Endothelial cell of umbilical vein (primary cell): Measurements from ENCODE around the gene MBNL2. TPM values are rescaled to one million over a fixed set of nuclear protein-coding genes. Genes with fewer than 3 reads are reported as not detected.

ENCODE experiments used
- BruUV-seq: library from RNA; stranded (reverse); fragments of 400-500 nt; replicated peaks from 2 replicates; lab custom pipeline; 2021; lab: Mats Ljungman, UMichigan
- CTCF ChIA-PET: fragments of 300-600, 350-600 bp; sonication (Branson Sonifier 250); formaldehyde crosslinking; loops from one replicate; lab custom pipeline; 2021; ENCODE audit warnings: antibody characterized with exemption, inconsistent platforms; lab: Charles Lee
- POLR2A ChIA-PET: fragments of 300-600, 350-600 bp; sonication (Branson Sonifier 250); formaldehyde crosslinking; loops from one replicate; lab custom pipeline; 2021; ENCODE audit warnings: antibody characterized with exemption, inconsistent platforms; lab: Charles Lee
- DNase-seq: peaks from one replicate; pipeline ENCODE4 v3.0.0-alpha.2; 2011; ENCODE audit warnings: low read depth, low spot score
- FAIRE-seq: peaks from 2 replicates; lab custom pipeline; 2011; peaks lifted over from hg19 to GRCh38; lab: Jason Lieb, UNC
- H2AFZ ChIP-seq: 2 replicates; pipeline ENCODE4 v1.6.0; 2012; ENCODE audit warnings: low read depth, low read length, control low read depth, inconsistent platforms
- H3K27ac ChIP-seq: 2 replicates; pipeline ENCODE4 v1.5.1; 2011; ENCODE audit warnings: low read depth, mild to moderate bottlenecking, control low read depth, low read length, moderate library complexity; ENCODE audit not compliant: insufficient read depth
- H3K27me3 ChIP-seq, 2 experiments: 2 replicates each; pipeline versions ENCODE4 v1.6.0 to v1.6.1; 2011; ENCODE audit warnings: low read length in 2 of 2, mixed read lengths in 1 of 2; ENCODE audit not compliant: control insufficient read depth in 2 of 2, insufficient read depth in 2 of 2
- H3K36me3 ChIP-seq, 2 experiments: 2 replicates in 1 of 2; 3 replicates in 1 of 2; pipeline ENCODE4 v1.5.1; 2011; ENCODE audit warnings: low read length in 2 of 2, mild to moderate bottlenecking in 1 of 2, moderate library complexity in 1 of 2; ENCODE audit not compliant: control insufficient read depth in 2 of 2, insufficient read depth in 2 of 2; ENCODE audit errors: extremely low read depth in 1 of 2
- H3K4me1 ChIP-seq: 3 replicates; pipeline ENCODE4 v1.5.1; 2011; ENCODE audit warnings: mild to moderate bottlenecking, low read length; ENCODE audit not compliant: control insufficient read depth, insufficient read depth; ENCODE audit errors: extremely low read depth
- H3K4me2 ChIP-seq: 2 replicates; pipeline ENCODE4 v1.6.1; 2011; ENCODE audit warnings: low read length, control low read depth, mixed read lengths; ENCODE audit not compliant: insufficient read depth
- H3K4me3 ChIP-seq, 3 experiments: fragments of 200-600 bp in 1 of 3; sonication (generic), shearing (Covaris generic) in 1 of 3; replicated peaks in 1 of 3; 2 replicates each; pipeline ENCODE4 v1.5.1; 2011 to 2016; ENCODE audit warnings: control low read depth in 3 of 3, low read length in 3 of 3, mild to moderate bottlenecking in 2 of 3, inconsistent platforms in 1 of 3, low read depth in 1 of 3, moderate library complexity in 1 of 3; ENCODE audit not compliant: insufficient read depth in 1 of 3
- H3K79me2 ChIP-seq: 2 replicates; pipeline ENCODE4 v1.6.0; 2012; ENCODE audit warnings: low read length, inconsistent platforms; ENCODE audit not compliant: control insufficient read depth, insufficient read depth
- H3K9ac ChIP-seq: replicated peaks from 2 replicates; pipeline ENCODE3; 2011; ENCODE audit warnings: low read length, control low read depth; ENCODE audit not compliant: insufficient read depth; ENCODE audit errors: extremely low read depth
- H3K9me1 ChIP-seq: replicated peaks from 3 replicates; pipeline ENCODE4 v1.6.0; 2011; ENCODE audit warnings: mild to moderate bottlenecking, low read length; ENCODE audit not compliant: control insufficient read depth, insufficient read depth; ENCODE audit errors: extremely low read depth
- H3K9me3 ChIP-seq: replicated peaks from 2 replicates; pipeline ENCODE4 v1.5.1; 2012; ENCODE audit warnings: low read length, inconsistent platforms; ENCODE audit not compliant: control insufficient read depth, insufficient read depth
- H4K20me1 ChIP-seq: replicated peaks from 2 replicates; pipeline ENCODE3; 2011; ENCODE audit warnings: mild to moderate bottlenecking, low read length; ENCODE audit not compliant: control insufficient read depth, insufficient read depth; ENCODE audit errors: extremely low read depth
- CTCF ChIP-seq, 2 donors: IDR thresholded peaks; 1 replicate in 1 of 2; 2 replicates in 1 of 2; pipeline ENCODE4 v1.5.1; 2011; ENCODE audit warnings: low read length in 2 of 2, mild to moderate bottlenecking in 2 of 2, moderate library complexity in 2 of 2, control low read depth in 1 of 2, inconsistent platforms in 1 of 2, low read depth in 1 of 2; ENCODE audit not compliant: insufficient read depth in 1 of 2; ENCODE audit errors: extremely low read depth in 1 of 2
- EZH2 ChIP-seq: IDR thresholded peaks from 2 replicates; pipeline ENCODE4 v1.6.1; 2012; ENCODE audit warnings: borderline replicate concordance, low read depth, mild to moderate bottlenecking, moderate library complexity, low read length, inconsistent platforms; ENCODE audit not compliant: severe bottlenecking
- FOS ChIP-seq: IDR thresholded peaks from 2 replicates; pipeline ENCODE4 v1.6.1; 2011; ENCODE audit warnings: mild to moderate bottlenecking, low read length, moderate library complexity, borderline replicate concordance; ENCODE audit not compliant: insufficient read depth
- GATA2 ChIP-seq: IDR thresholded peaks from 2 replicates; pipeline ENCODE4 v1.7.0; 2011; ENCODE audit warnings: low read depth, mild to moderate bottlenecking, moderate library complexity, mixed read lengths, low read length; ENCODE audit not compliant: insufficient read length, insufficient read depth
- JUN ChIP-seq: IDR thresholded peaks from 2 replicates; pipeline ENCODE4 v1.6.1; 2011; ENCODE audit warnings: borderline replicate concordance, low read depth; ENCODE audit not compliant: insufficient read length, insufficient read depth
- MAX ChIP-seq: IDR thresholded peaks from 2 replicates; pipeline ENCODE4 v1.6.1; 2011; ENCODE audit not compliant: insufficient read depth, insufficient read length
- MYC ChIP-seq: IDR thresholded peaks from one replicate; pipeline ENCODE4 v1.6.1; 2011; ENCODE audit warnings: mild to moderate bottlenecking, low read depth, low read length
- POLR2A ChIP-seq: IDR thresholded peaks from 2 replicates; pipeline ENCODE4 v1.6.1; 2012; ENCODE audit warnings: low read depth, mild to moderate bottlenecking, control low read depth, low read length
- POLR2AphosphoS5 ChIP-seq: IDR thresholded peaks from 2 replicates; pipeline ENCODE4 v1.6.1; 2012; ENCODE audit warnings: low read depth, mild to moderate bottlenecking, control low read depth, low read length, moderate library complexity; ENCODE audit not compliant: insufficient read depth
- dilution Hi-C: fragments of 300-500 bp; cut with MboI; formaldehyde crosslinking; loops from one replicate; pipeline ENCODE4 v1.15.0; 2019; ENCODE audit warnings: low sequenced_read_pairs; ENCODE audit not compliant: extremely low pct_ligation_motif_present
- intact Hi-C: fragments of 100-400 bp; cut with micrococcal nuclease; formaldehyde crosslinking; loops from one replicate; pipeline ENCODE4 v1.10.0; 2022
- polyA plus RNA-seq, 4 experiments: library from polyadenylated mRNA; depleted of rRNA in 3 of 4; stranded (reverse) in 3 of 4; unstranded in 1 of 4; fragments of >200 nt; gene quantifications; 2 replicates each; pipeline versions ENCODE4 v1.2.1 to v1.2.3, GENCODE V29; 2011 to 2012; ENCODE audit warnings: missing spikeins in 1 of 4
- total RNA-seq: library from RNA; stranded (reverse); gene quantifications from 2 replicates; pipeline ENCODE4 v1.2.3, GENCODE V29; 2021

MBNL2 gene
- total and polyA plus RNA-seq, 2 donors (not counting 3 experiments of a cell fraction or from before 2014, with no cell fraction given), result 32.9 to 76.5 TPM

GRCh38 chr13:97307118-97307881 is 85.2 kb downstream of the MBNL2 start:
- intact Hi-C loops, result no loop called here
- CTCF ChIA-PET, result interaction anchor here (1.0 to 1.5 kb wide), 6 partner anchors 19 to 197 kb away, joined by 3 to 8 read pairs (median 4); no protein-coding TSS in a partner anchor

More at GRCh38 chr13:97307118-97307881, 85.2 kb downstream of the MBNL2 start:
- FAIRE-seq, result no peak
- Histone ChIP-seq H3K9me1 (no peaks in the 10 kb centered on the region), H3K36me3 (no peaks in the 10 kb centered on the region), H3K79me2 (peaks cover 41% of the 10 kb centered on the region), H3K27me3 (no peaks in the 10 kb centered on the region), H2AFZ (no peak overlapping the region), H4K20me1 (no peaks in the 10 kb centered on the region), H3K4me1 (peaks cover 45% of the 10 kb centered on the region), H3K27ac (peak overlapping the region; percentile 83), H3K9me3 (no peaks in the 10 kb centered on the region), H3K4me3 (no peak overlapping the region), H3K9ac (peak overlapping the region; percentile 46), H3K4me2 (peak overlapping the region; percentile 56)
- TF ChIP-seq MYC (no peak), MAX (no peak), EZH2 (no peak), JUN (no peak), FOS (no peak), POLR2AphosphoS5 (no peak), CTCF (IDR thresholded peaks at IDR 0.05; ENCODE audit: extremely low read depth in 1 of 2, insufficient read depth in 1 of 2, low read depth in 1 of 2, low read length in 2 of 2) (no peak), GATA2 (no peak), POLR2A (no peak)
- no TSS peak for BruUV-seq
- dilution Hi-C loops, result no loop called here
- POLR2A ChIA-PET, result interaction anchor here (1.2 to 1.8 kb wide), 2 partner anchors 11 to 84 kb away, joined by 3 read pairs; no protein-coding TSS in a partner anchor
- DNase-seq, result no peak
